OCI-LY7 (cell line): ENCODE measurements around the gene ZPR1.

ENCODE experiments used
- EZH2phosphoT487 ChIP-seq: fragments of 200-600 bp; sonication (generic); IDR thresholded peaks from 2 replicates; pipeline ENCODE4 v1.6.1; 2018; ENCODE audit warnings: low read depth, borderline replicate concordance, mild to moderate bottlenecking, mixed run types, antibody characterized with exemption, low read length, moderate library complexity, mixed read lengths
- TF ChIP-seq, protein P1 (sequence below): fragments of 200-600 bp; sonication (generic); conservative IDR thresholded peaks from 2 replicates; pipeline ENCODE4 v1.5.1; 2014; ENCODE audit warnings: mild to moderate bottlenecking, antibody characterized with exemption, low read length, moderate library complexity, mixed read lengths

DNA sequence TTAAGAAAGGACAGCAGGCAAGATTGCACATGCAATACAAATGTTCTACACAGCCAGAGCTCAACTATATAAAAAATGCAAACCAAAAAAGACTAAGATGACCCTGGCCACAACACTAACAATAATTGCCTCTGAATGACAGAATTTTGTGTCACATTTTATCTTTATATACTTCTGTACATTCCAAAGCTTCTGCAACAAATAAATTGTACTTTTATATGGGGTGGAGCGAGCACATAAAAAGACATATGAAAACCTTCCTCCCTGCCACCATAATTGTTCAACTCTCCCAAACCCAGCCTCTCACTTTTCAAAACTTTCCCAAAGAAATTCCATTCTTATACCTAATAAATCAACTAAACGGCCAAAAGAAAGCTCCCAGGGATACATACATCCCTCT is 25.7 kb downstream of the ZPR1 start:
- TF ChIP-seq, protein P1, sequence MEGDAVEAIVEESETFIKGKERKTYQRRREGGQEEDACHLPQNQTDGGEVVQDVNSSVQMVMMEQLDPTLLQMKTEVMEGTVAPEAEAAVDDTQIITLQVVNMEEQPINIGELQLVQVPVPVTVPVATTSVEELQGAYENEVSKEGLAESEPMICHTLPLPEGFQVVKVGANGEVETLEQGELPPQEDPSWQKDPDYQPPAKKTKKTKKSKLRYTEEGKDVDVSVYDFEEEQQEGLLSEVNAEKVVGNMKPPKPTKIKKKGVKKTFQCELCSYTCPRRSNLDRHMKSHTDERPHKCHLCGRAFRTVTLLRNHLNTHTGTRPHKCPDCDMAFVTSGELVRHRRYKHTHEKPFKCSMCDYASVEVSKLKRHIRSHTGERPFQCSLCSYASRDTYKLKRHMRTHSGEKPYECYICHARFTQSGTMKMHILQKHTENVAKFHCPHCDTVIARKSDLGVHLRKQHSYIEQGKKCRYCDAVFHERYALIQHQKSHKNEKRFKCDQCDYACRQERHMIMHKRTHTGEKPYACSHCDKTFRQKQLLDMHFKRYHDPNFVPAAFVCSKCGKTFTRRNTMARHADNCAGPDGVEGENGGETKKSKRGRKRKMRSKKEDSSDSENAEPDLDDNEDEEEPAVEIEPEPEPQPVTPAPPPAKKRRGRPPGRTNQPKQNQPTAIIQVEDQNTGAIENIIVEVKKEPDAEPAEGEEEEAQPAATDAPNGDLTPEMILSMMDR = no peak
- TF ChIP-seq EZH2phosphoT487 = no peak
